IPS-18c (cell line): ENCODE measurements around the gene MSMB.
"Not testable (repeated sequence)": the region's sequence is repeated elsewhere in the genome, so short reads cannot be mapped to it uniquely, and the experiment has no call there.

Source experiments
- H3K4me3 ChIP-seq: 2 replicates; pipeline ENCODE4 v1.7.0; 2013; ENCODE audit warnings: low read depth, mild to moderate bottlenecking, low read length, moderate library complexity; ENCODE audit not compliant: insufficient read depth
- H3K9me3 ChIP-seq: one replicate; pipeline ENCODE4 v1.6.1; 2013; ENCODE audit warnings: mild to moderate bottlenecking, low read length, moderate library complexity; ENCODE audit not compliant: control insufficient read depth, insufficient read depth

Gene MSMB

DNA sequence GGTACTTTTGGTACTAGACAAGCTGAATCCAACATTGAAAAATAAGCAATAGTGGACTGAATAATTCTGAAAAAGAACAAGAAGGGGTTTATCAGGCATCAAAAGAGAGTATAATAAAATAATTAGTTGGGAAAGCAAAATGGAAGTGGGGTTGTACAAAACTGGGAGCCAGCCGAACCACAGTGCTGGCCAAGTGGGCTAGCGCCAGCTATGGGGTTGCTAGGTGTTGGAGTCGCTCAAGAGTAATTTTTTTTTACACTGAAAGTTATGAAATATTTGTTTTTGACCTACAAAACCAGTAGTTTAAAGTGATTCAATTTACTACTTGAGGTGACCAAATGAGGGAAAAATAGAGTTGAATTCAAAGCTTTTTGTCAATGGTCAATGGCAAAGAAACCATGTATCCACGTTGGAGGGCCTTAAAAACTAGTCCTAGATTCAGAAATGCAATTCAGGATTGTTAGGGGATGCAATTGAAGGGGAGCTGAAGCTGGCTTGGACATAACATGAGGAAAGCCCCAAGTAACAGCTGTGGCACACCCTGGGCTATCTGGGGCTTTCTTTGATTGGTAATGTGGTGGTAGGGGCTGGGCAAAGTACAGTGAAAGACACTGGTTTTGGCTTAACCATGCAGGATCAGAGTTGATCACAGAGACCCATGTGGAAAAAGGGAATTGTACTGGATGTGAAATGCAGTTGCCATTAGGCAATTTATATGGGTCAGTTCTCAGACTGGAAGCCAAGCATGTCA lies 28.3 kb upstream of the MSMB start:
- no peak overlapping the region for H3K4me3 ChIP-seq
- H3K9me3 ChIP-seq, result no peaks in the 10 kb centered on the region

- peaks cover 3% of the 10 kb centered on the region for H3K9me3 ChIP-seq
- H3K4me3 ChIP-seq, result no peak overlapping the region
These were observed 27.5 kb upstream of the MSMB start for GRCh38 chr10:46073564-46073963.

DNA sequence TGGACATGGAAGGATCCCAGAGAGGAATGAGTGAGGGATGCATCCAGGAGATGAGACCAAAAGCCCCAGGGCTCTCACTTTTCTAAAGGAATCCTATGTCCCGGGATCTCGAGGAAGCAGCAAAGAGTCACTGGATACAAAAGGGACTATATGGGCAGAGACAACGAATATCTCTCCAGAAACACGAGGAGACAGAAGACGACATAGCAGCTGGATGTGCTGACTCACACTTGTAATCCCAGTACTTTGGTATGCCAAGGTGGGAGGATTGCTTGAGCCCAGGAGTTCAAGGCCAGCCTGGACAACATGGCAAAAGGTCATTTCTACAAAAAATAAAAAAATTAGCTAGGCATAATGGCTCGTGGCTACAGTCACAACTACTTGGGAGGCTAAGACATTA lies 24.7 kb upstream of the MSMB start:
- Histone ChIP-seq H3K4me3 (no peak overlapping the region), H3K9me3 (peaks cover 3% of the 10 kb centered on the region)

DNA sequence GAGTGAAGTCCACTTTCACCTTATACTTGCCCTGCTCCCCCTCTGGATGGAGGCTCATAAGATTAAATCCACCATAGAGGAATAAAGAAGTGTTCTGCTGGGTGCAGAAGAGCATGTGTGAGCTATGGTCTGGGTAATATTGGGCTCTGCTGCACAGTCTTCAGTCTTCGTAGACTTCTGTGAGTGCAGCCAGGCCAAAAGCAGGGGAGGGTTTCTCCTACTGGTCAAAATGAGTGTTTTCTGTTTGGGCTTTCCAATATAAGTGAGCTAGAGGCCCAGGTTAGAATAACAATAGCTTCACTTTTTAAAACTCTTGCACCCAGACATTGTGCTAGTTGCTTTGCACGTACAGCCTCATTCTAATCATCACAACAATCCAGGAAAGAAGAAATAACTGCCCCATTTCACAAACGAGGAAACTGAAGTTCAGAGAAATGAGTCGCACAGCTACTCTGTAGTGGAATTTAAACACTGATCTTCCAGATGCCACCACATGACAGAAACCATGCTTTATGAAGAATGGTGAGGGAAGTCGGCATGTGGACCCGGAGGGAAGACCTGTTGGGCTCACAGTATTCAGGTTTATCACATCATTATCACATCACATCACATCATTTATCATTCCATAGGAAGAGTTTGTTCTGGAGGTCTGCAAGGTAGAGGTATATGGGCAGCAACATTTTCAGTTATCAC lies 23.8 kb upstream of the MSMB start:
- H3K9me3 ChIP-seq, result peaks cover 3% of the 10 kb centered on the region
- H3K4me3 ChIP-seq, result no peak overlapping the region

- H3K4me3 ChIP-seq, result no peak overlapping the region; the same call in 1 of the 2 replicates
- peaks cover 3% of the 10 kb centered on the region for H3K9me3 ChIP-seq
These were observed 22.8 kb upstream of the MSMB start for GRCh38 chr10:46068905-46069304.

GRCh38 chr10:46068117-46068516 lies 22.0 kb upstream of the MSMB start:
- Histone ChIP-seq H3K9me3 (peaks cover 3% of the 10 kb centered on the region), H3K4me3 (no peak overlapping the region)

- Histone ChIP-seq H3K9me3 (peaks cover 3% of the 10 kb centered on the region), H3K4me3 (no peak overlapping the region)
These were observed 18.3 kb upstream of the MSMB start for GRCh38 chr10:46064269-46064817.

DNA sequence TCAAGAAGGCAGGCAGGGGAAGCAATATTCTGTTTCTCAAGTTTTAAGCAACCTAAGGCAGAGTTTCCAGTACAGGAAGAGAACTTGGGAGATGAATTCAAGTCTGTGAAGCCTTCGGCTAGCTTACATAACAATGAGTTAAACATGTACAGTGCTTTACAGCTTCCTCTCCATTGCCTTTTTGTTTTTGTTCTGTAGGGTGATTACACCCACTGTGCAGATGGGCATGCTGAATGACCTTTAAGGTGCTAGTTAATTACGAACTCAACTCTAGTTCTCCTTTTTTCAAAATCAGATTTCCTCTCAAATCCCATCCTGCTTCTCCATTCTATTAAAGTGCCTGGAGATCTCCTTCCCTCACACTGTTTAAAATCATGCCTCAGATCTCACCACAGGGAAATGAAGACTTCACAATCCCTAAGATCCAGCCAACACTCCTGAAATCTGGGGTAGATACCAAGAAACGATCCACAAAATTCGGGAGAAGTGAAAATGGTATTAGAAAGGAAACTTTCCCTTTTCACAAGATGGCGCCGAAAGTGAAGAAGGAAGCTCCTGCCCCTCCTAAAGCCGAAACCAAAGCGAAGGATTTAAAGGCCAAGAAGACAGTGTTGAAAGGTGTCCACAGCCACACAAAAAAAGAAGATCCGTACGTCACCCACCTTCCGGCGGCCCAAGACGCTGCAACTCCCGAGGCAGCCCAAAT lies 16.8 kb upstream of the MSMB start:
- no peak overlapping the region for H3K4me3 ChIP-seq
- no peaks in the 10 kb centered on the region for H3K9me3 ChIP-seq

- H3K4me3 ChIP-seq, result no peak overlapping the region
These were observed 14.6 kb upstream of the MSMB start for GRCh38 chr10:46060706-46061105.

GRCh38 chr10:46057927-46058326 lies 11.9 kb upstream of the MSMB start:
- not testable (repeated sequence) for H3K4me3 ChIP-seq, H3K9me3 ChIP-seq

More at GRCh38 chr10:46060706-46061105, 14.6 kb upstream of the MSMB start:
- no peaks in the 10 kb centered on the region for H3K9me3 ChIP-seq

GRCh38 chr10:46057038-46057437 lies 11.0 kb upstream of the MSMB start:
- Histone ChIP-seq H3K9me3 (no peaks in the 10 kb centered on the region), H3K4me3 (no peak overlapping the region)

DNA sequence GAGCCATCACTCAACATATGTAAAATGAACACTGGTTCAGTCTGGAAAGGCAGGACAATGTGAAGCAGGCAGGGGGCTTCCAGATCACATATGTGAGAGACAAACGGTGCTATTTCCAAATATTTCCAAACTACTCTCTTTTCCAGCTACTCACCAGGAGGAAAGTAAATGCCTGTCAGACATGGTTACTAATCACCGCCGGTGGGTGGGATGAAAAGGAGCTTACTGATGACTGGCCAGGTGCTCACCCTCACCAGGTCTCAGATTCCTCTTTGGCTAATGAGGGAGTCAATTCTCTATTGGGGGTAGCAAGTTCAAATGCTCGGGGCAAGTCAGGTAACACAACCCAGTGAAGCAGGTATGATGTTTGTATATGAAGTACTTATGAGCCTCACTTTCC lies 9.7 kb upstream of the MSMB start:
- no peaks in the 10 kb centered on the region for H3K9me3 ChIP-seq
- no peak overlapping the region for H3K4me3 ChIP-seq

DNA sequence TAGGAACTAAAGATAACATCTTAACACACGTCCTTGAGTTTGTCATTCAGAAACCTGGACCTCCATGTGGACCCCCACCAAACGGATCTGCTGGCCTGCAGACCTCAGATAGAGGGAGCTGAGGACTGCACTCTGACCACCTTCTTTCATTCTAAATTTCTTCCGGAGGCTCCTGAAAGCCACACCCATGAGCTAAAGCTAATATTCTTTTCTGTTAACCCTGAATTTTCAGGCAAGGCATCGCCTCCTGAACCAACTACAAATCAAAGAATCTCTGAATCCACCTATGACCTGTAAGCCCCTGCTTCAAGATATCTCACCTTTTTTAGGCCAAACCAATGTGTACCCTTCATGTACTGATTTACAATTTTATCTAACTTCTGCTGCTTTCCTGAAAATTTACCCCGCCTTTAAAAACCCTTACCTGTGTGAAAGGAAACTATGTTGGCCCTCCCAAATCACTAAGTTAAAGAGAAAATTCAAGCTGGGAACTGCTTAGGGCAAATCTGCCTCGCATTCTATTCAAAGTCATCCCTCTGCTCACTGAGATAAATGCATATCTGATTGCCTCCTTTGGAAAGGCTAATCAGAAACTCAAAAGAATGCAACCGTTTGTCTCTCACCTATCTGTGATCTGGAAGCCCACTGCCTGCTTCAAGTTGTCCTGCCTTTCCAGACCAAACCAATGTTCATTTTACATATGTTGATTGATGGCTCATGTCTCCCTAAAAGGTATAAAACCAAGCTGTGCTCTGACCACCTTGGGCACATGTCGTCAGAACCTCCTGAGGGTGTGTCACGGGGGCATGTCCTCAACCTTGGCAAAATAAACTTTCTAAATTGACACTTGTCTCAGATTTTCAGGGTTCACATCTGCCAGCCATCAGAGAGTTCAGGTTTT lies 7.7 kb upstream of the MSMB start:
- Histone ChIP-seq H3K4me3 (no peak overlapping the region), H3K9me3 (no peaks in the 10 kb centered on the region)

GRCh38 chr10:46052791-46053375 lies 6.8 kb upstream of the MSMB start:
- Histone ChIP-seq H3K9me3 (no peaks in the 10 kb centered on the region), H3K4me3 (peak overlapping the region; percentile 17; the same call in 1 of the 2 replicates)

- no peaks in the 10 kb centered on the region for H3K9me3 ChIP-seq
- no peak overlapping the region for H3K4me3 ChIP-seq
These were observed 6.2 kb upstream of the MSMB start for GRCh38 chr10:46052057-46052790.
